OCI-LY1 (cell line): ENCODE measurements around the gene CFAP97.
"Not testable (repeated sequence)": the region's sequence is repeated elsewhere in the genome, so short reads cannot be mapped to it uniquely, and the experiment has no call there.

Source experiments
- H2AFZ ChIP-seq: fragments of 200-600 bp; sonication (generic), shearing (Covaris generic); 2 replicates; pipeline ENCODE4 v1.6.0; 2014; ENCODE audit warnings: antibody characterized with exemption, mild to moderate bottlenecking, low read length
- H3F3A ChIP-seq: fragments of 200-600 bp; sonication (generic), shearing (Covaris generic); 2 replicates; pipeline ENCODE4 v1.6.0; 2014; ENCODE audit warnings: mild to moderate bottlenecking, antibody characterized with exemption, low read length, moderate library complexity; ENCODE audit not compliant: insufficient read depth
- H3K27ac ChIP-seq: fragments of 200-600 bp; sonication (generic); 2 replicates; pipeline ENCODE4 v1.5.1; 2014; ENCODE audit warnings: low read length, mixed run types, mild to moderate bottlenecking, low read depth; ENCODE audit not compliant: poor library complexity, severe bottlenecking
- H3K27me3 ChIP-seq: fragments of 200-600 bp; sonication (generic); 2 replicates; pipeline ENCODE4 v1.6.0; 2014; ENCODE audit warnings: antibody characterized with exemption, mild to moderate bottlenecking, low read length, moderate library complexity; ENCODE audit not compliant: insufficient read depth
- H3K36me3 ChIP-seq: fragments of 200-600 bp; sonication (generic); 2 replicates; pipeline ENCODE4 v1.6.1; 2014; ENCODE audit warnings: mild to moderate bottlenecking, antibody characterized with exemption, low read length, moderate library complexity, mixed read lengths; ENCODE audit not compliant: insufficient read depth
- H3K4me1 ChIP-seq: fragments of 200-600 bp; sonication (generic); 2 replicates; pipeline ENCODE4 v1.5.1; 2014; ENCODE audit warnings: mild to moderate bottlenecking, low read length, moderate library complexity; ENCODE audit not compliant: insufficient read depth, severe bottlenecking
- H3K4me2 ChIP-seq: fragments of 200-600 bp; sonication (generic), shearing (Covaris generic); 2 replicates; pipeline ENCODE4 v1.6.1; 2014; ENCODE audit warnings: low read length
- H3K4me3 ChIP-seq: fragments of 200-600 bp; sonication (generic); 2 replicates; pipeline ENCODE4 v1.5.1; 2014; ENCODE audit warnings: low read length, low read depth, mild to moderate bottlenecking, mixed read lengths; ENCODE audit not compliant: poor library complexity, severe bottlenecking
- H3K79me2 ChIP-seq: fragments of 200-600 bp; shearing (Covaris generic); 2 replicates; pipeline ENCODE4 v1.6.1; 2016; ENCODE audit warnings: mixed run types, low read length, mixed read lengths; ENCODE audit not compliant: insufficient read depth
- H3K9ac ChIP-seq: fragments of 200-600 bp; sonication (generic), shearing (Covaris generic); 2 replicates; pipeline ENCODE4 v1.6.1; 2014; ENCODE audit warnings: mild to moderate bottlenecking, low read length, mixed read lengths
- H3K9me2 ChIP-seq: fragments of 200-600 bp; sonication (generic), shearing (Covaris generic); 2 replicates; pipeline ENCODE4 v1.6.1; 2014; ENCODE audit warnings: low read depth, mild to moderate bottlenecking, low read length, mixed read lengths
- H3K9me3 ChIP-seq: fragments of 200-600 bp; shearing (Covaris generic); 2 replicates; pipeline ENCODE4 v1.6.1; 2014; ENCODE audit warnings: low read length, mixed read lengths
- H4K20me1 ChIP-seq: fragments of 200-600 bp; sonication (generic), shearing (Covaris generic); 2 replicates; pipeline ENCODE4 v1.6.0; 2016; ENCODE audit warnings: mild to moderate bottlenecking, low read length; ENCODE audit not compliant: insufficient read depth
- EZH2 ChIP-seq: fragments of 200-600 bp; sonication (generic), shearing (Covaris generic); IDR thresholded peaks from 2 replicates; pipeline ENCODE4 v1.8.0; 2017; ENCODE audit warnings: borderline replicate concordance, mixed run types, mild to moderate bottlenecking, antibody characterized with exemption, low read length, moderate library complexity, mixed read lengths
- TF ChIP-seq, protein P1 (sequence below): fragments of 200-600 bp; sonication (generic), shearing (Covaris generic); IDR thresholded peaks from 2 replicates; pipeline ENCODE4 v1.5.1; 2017; ENCODE audit warnings: mild to moderate bottlenecking, antibody characterized with exemption, low read length, moderate library complexity, mixed read lengths

The CFAP97 gene

GRCh38 chr4:185120631-185120946 is 83.2 kb downstream of the CFAP97 start:
- TF ChIP-seq EZH2, result no peak
- TF ChIP-seq, protein P1, sequence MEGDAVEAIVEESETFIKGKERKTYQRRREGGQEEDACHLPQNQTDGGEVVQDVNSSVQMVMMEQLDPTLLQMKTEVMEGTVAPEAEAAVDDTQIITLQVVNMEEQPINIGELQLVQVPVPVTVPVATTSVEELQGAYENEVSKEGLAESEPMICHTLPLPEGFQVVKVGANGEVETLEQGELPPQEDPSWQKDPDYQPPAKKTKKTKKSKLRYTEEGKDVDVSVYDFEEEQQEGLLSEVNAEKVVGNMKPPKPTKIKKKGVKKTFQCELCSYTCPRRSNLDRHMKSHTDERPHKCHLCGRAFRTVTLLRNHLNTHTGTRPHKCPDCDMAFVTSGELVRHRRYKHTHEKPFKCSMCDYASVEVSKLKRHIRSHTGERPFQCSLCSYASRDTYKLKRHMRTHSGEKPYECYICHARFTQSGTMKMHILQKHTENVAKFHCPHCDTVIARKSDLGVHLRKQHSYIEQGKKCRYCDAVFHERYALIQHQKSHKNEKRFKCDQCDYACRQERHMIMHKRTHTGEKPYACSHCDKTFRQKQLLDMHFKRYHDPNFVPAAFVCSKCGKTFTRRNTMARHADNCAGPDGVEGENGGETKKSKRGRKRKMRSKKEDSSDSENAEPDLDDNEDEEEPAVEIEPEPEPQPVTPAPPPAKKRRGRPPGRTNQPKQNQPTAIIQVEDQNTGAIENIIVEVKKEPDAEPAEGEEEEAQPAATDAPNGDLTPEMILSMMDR, result no peak
- no peak overlapping the region for H3K9ac ChIP-seq
- H3K9me2 ChIP-seq, result no peaks in the 10 kb centered on the region
- H3K4me3 ChIP-seq, result no peak overlapping the region
- H3K27ac ChIP-seq, result no peak overlapping the region
- H4K20me1 ChIP-seq, result no peaks in the 10 kb centered on the region
- H3K27me3 ChIP-seq, result no peaks in the 10 kb centered on the region
- no peak overlapping the region for H2AFZ ChIP-seq
- no peaks in the 10 kb centered on the region for H3K4me1 ChIP-seq
- no peaks in the 10 kb centered on the region for H3F3A ChIP-seq
- H3K79me2 ChIP-seq, result no peaks in the 10 kb centered on the region
- H3K9me3 ChIP-seq, result no peaks in the 10 kb centered on the region
- H3K36me3 ChIP-seq, result no peaks in the 10 kb centered on the region
- no peak overlapping the region for H3K4me2 ChIP-seq

DNA sequence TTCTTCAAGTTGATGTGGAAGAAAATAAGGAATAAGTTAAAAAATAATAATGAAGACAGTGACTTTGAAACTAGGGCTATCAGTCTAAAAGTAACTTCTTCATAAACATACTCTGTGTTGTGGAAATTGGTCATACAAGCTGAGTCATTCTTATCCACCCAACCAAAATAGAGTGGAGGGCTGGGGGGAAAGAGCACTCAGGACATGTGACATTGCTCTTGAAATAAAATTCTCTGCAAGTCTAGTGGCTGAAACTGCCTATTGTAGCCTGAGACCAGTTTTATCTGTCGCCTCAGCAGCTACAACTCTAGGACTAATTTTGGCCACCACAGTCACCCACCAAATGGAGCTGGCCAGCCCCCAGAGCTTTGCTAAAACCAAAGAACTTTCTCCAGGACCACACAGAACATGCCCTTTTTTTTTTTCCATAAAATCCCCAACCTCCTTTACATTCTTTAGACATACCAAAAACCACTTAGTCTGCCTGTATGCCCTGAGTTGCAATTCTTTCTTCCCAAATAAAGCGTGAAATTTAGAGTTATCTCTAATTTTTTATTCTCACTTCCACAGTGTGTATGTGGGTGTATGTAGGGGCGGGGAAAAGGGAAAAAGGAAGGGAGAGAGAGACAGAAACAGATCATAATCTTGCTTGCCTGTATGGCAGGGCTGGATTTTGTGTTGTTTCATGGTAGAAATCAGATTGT is 83.7 kb downstream of the CFAP97 start:
- Histone ChIP-seq H3K4me3 (no peak overlapping the region), H2AFZ (no peak overlapping the region), H3K9ac (no peak overlapping the region), H3K27me3 (no peaks in the 10 kb centered on the region), H3K4me2 (no peak overlapping the region), H4K20me1 (no peaks in the 10 kb centered on the region), H3K27ac (no peak overlapping the region), H3K9me3 (no peaks in the 10 kb centered on the region), H3K4me1 (no peaks in the 10 kb centered on the region), H3K9me2 (no peaks in the 10 kb centered on the region), H3K79me2 (no peaks in the 10 kb centered on the region), H3K36me3 (no peaks in the 10 kb centered on the region), H3F3A (no peaks in the 10 kb centered on the region)
- TF ChIP-seq, protein P1, result no peak
- no peak for TF ChIP-seq EZH2

GRCh38 chr4:185119467-185119866 is 84.3 kb downstream of the CFAP97 start:
- not testable (repeated sequence) for H3K9me2 ChIP-seq, H3K9ac ChIP-seq, H2AFZ ChIP-seq, H3K36me3 ChIP-seq, H3K4me2 ChIP-seq, H3F3A ChIP-seq, H3K9me3 ChIP-seq, H3K79me2 ChIP-seq, H3K27ac ChIP-seq, H4K20me1 ChIP-seq, H3K4me1 ChIP-seq, H3K27me3 ChIP-seq, H3K4me3 ChIP-seq

GRCh38 chr4:185118876-185119275 is 84.9 kb downstream of the CFAP97 start:
- Histone ChIP-seq H3K9ac (no peak overlapping the region), H4K20me1 (no peaks in the 10 kb centered on the region), H3K9me3 (no peaks in the 10 kb centered on the region), H2AFZ (no peak overlapping the region), H3K27me3 (no peaks in the 10 kb centered on the region), H3K4me1 (no peaks in the 10 kb centered on the region), H3K79me2 (no peaks in the 10 kb centered on the region), H3K36me3 (no peaks in the 10 kb centered on the region), H3K27ac (no peak overlapping the region), H3F3A (no peaks in the 10 kb centered on the region), H3K9me2 (no peaks in the 10 kb centered on the region), H3K4me2 (no peak overlapping the region), H3K4me3 (no peak overlapping the region)
- TF ChIP-seq, protein P1, result no peak
- no peak for TF ChIP-seq EZH2
